ENCODE data around the gene TMEM250.

Gene TMEM250

DNA sequence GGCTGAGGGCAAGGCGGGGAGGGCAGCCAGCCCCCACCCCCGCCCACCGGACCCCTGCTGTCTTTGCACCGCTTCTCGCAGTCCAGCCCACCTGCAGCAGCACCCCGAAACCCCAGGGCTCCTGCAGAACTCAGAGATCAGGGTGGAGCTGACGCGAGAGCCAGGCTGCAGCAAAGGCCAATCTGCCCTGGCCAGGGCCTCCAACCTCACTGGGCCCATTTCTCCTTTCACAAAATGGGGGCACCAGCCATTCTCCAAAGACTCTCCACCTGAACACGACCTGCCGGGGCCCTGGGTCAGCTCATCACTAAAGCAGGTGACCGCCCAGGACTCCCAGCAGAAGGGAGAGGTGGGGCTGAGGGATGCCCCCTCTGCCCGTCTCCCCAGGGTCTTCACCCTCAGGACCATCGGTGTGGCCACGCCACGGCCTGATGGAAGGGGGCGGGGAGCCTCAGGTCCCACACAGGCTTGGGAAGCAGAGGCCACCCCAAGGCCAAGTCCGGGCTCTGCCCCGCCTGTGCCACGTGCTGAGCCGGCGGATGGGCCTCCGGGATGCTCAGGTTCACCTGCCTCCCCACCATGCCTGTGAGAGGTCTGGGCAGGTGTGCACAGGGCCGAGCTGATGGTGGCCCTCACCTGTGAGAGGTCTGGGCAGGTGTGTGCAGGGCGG lies 36.7 kb downstream of the TMEM250 start:
- no peak for DNase-seq

DNA sequence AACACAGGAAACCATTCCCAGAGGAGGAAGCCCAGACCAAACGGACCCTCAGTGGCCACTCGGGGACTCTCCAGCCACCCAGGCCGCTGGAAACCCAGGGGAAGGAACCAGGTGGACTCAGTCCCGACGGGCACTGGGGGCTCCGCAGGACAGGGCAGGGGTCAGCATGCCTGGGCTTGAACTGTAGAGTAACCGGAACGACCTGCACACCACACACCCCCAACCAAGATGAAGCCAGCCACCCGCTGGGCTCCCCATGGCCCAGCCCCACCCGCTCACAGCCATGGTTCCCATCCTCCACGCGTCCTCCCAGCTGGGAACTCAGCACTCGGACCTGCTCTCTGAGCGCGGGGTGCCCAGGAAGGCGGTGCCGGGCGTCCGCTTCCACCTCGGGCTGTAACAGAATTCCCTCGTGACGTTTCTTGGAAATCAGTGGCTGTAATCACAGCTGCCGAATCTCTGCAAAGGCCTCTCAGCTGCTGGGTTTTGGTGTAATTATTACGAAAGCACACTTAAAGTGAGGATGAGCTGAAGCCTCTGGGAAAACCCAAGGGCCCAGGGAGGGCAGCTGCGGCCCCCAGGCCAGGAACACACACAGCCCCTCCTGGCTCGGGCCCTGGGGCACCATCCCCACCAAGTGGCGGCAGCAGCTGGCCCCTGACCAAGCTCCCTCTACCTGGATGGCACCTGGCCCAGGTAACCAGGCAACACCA lies 37.4 kb downstream of the TMEM250 start:
- DNase-seq, result no peak

DNA sequence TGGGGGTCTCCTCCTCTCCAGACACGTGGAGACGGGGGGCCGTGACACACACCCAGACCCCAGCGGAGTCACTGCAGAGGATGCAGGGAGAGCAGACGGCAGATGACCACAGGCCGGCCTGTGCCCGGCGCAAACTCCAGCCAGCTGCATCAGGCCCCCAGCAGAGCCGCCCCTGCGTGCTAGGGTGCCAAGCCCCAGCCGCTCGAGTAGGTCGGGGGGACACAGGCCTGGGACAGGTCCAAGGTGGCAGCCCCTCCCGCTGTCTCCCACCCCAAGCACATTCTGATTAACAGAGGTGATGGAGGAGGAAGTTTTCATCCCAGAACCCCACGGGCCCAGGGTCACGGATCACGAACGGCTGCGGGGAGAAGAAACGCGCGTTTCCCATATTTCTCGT lies 38.0 kb downstream of the TMEM250 start:
- no peak for DNase-seq

DNA sequence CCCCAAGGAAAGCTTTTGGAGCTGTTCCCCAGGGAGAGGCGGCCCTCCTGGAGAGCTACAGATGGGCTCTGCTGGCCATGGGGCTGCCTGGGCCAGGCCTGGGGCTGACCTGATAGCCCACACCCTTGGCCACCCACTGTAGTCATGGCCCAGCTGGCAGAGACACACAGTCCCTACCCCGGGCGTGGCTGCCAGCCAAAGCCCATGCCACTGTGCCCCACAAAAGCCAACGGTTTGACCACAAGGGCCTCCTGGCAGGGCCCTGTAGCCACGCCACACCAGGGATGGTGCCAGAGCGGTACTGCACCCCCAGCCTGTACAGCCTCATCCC lies 38.8 kb downstream of the TMEM250 start:
- DNase-seq, result no peak

DNA sequence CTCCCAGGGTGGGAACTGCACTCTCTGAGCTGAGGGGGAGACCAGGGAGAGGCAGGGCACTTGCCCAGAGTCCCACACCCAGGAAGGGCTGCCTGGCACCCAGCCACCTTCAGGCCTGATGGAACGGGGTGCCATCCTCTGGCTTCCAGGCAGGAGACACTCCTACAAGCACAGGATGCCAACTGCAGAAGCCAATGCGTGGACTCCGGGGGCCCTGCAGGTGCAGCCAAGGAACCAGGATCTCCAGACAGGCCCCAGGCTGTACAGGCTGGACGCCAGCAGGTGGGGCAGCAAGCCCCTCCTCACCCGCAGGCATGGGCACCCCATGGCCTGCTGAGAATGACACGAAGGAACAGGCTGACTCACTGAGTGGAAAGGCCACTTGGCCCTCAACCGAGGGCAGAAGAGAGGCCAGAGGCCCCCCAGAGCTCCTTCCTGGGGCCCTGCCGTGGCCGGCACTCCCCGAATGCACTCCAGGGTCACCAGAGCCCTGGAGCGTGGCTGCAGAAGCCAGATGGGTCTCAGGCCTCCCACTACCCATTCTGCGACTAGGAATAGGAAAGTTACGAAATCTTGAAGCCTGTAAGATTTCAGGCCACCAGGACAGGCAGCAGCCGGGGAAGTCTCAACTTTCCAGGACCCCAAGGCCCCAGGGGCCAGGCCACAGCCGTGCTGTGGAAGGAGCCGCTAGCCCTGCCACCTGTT lies 39.3 kb downstream of the TMEM250 start:
- DNase-seq, result no peak

DNA sequence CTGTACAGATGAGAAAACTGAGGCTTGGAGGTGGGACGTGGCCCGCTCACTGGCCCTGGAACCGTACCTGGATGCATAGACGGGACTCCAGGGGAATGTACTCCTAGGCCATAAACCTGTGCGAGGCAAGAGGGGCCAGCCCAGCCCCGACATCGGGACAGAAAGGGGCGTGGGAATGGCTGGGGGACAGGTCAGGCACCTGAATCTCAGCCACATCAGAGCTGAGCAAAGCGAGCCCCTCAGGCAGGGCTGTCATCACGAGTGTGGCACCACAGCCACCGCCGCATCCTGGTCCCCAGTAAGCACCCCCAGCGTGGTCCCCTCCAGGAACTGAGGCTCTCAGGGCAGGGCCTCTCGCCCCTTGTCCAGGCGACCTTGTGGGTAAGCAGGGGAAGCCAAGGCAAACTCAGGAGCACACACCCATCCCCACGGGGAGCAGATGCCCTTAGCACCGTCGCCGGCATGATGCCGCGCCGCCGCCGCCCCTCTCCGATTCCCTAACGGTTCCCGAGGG lies 40.1 kb downstream of the TMEM250 start:
- no peak for DNase-seq

- DNase-seq, result no peak
Measured at GRCh38 chr9:136078024-136078423, 40.7 kb downstream of the TMEM250 start.

DNA sequence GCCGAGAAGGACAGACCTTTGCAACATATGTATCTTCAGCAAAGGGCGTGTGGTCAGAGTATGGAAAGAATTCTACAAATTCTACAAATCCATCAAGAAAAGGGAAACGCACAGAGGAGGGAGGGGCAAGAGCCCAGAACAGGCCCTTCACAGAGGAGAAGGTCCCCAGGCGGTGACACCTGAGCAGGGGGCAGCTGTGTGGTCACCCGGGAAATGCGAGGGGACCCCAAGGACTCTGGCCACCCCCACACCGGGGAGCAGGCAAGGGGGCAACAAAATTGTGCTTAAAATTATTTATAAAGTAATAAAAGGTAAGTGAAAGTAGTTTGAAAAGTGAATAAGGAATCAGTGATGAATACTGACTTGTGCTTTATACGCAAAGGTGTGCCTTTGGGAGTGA lies 41.2 kb downstream of the TMEM250 start:
- no peak for DNase-seq

DNA sequence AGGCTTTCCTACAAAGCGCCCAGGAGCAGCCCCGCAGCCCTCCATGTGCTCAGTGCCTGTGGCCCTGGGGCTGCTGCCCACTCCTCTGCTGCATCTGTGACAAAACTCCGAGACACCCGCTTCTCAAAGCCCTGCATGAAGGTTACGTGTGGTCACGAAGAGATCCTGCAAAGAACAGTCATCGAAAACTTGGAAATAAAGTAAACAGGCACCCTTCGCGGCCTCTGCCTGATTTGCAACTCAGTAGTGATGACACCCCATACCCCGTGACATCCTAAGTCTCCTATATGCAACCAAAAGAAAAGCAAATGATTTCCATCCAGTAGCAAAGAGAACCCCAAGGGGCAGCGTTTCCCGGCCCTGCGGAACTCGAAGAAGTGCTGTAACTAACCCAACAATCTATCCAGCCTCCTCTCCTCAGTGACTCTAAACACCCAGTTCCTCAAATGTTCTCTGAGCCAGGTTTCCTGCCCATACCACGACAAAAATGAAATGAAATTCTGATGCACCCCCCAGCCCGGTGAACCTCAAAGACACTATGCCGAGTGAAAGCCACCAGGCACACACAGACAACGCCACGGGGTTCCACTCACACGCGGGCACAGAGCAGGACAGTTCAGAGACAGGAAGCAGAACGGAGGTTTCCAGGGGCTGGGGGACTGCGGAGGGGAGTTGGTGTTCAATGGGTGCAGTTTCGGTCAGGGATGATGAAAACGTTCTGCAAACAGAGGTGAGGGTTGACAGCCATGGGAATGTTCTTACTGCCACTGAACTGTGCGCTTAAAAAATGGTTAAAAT lies 42.6 kb downstream of the TMEM250 start:
- no peak for DNase-seq

- DNase-seq, result no peak
Measured at GRCh38 chr9:136075134-136075841, 43.4 kb downstream of the TMEM250 start.

DNA sequence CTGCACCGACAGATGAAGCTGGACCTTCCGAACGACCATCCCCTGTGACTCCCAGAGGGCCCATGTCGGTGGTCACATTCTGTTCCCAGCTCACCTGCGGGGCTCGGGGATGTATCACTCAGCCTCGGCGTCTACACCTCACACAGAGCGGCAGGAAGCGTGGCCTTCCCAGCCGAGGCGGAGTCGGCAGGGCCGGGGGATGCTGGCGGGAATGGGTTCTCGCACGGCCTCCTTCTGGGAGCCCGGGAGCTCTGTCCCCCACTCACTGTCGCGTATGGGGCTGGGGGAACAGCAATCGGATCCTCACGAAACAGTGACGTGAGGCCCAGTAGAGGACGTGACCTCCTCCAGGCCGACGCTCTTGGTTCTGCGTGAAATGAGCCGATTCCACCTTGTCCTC lies 44.0 kb downstream of the TMEM250 start:
- no peak for DNase-seq

Measured in NCI-H446 (cell line).